Naive thymus-derived CD4-positive, alpha-beta T cell (primary cell): ENCODE results near the gene SGSM2. TPM values are rescaled to one million over a fixed set of nuclear protein-coding genes. Genes with fewer than 3 reads are reported as not detected.

Experiments used
- ATAC-seq: fragments of 150-1000 bp; cut with Tn5 transposase; 2 replicates; pipeline ENCODE4 v1.10.0; 2021; ENCODE audit warnings: mild to moderate bottlenecking, moderate library complexity
- CTCF ChIA-PET: fragments of 350-600 bp; sonication (Branson Sonifier 250); formaldehyde crosslinking; loops from one replicate; lab custom pipeline; 2021; ENCODE audit warnings: antibody characterized with exemption; lab: Charles Lee
- POLR2A ChIA-PET: fragments of 350-600 bp; sonication (Branson Sonifier 250); formaldehyde crosslinking; loops from one replicate; lab custom pipeline; 2021; ENCODE audit warnings: antibody characterized with exemption, inconsistent platforms; lab: Charles Lee
- DNase-seq, 9 donors: peaks; one replicate each; pipeline versions ENCODE4 v3.0.0 to v3.0.0-alpha.2; 2020 to 2022; ENCODE audit warnings: mixed read lengths in 1 of 9
- H3K27ac ChIP-seq: one replicate; pipeline ENCODE4 v1.7.0; 2013; ENCODE audit warnings: mild to moderate bottlenecking, low read depth, low read length, moderate library complexity
- H3K27me3 ChIP-seq, 2 donors: one replicate each; pipeline ENCODE4 v1.7.0; 2013; ENCODE audit warnings: low read length in 2 of 2, mild to moderate bottlenecking in 2 of 2, moderate library complexity in 2 of 2; ENCODE audit not compliant: control insufficient read depth in 2 of 2, insufficient read depth in 2 of 2
- H3K36me3 ChIP-seq, 3 experiments: 1 replicate in 2 of 3; 2 replicates in 1 of 3; pipeline ENCODE4 v1.7.0; 2013; ENCODE audit warnings: low read length in 3 of 3, mild to moderate bottlenecking in 3 of 3, moderate library complexity in 1 of 3; ENCODE audit not compliant: insufficient read depth in 3 of 3, control insufficient read depth in 2 of 3
- H3K4me1 ChIP-seq, 2 donors: one replicate each; pipeline ENCODE4 v1.7.0; 2013; ENCODE audit warnings: low read length in 2 of 2, mild to moderate bottlenecking in 2 of 2, moderate library complexity in 1 of 2; ENCODE audit not compliant: control insufficient read depth in 2 of 2, insufficient read depth in 2 of 2
- H3K4me3 ChIP-seq: 2 replicates; pipeline ENCODE4 v1.7.0; 2013; ENCODE audit warnings: mild to moderate bottlenecking, low read length
- H3K9me3 ChIP-seq, 3 experiments: 1 replicate in 2 of 3; 2 replicates in 1 of 3; pipeline ENCODE4 v1.7.0; 2013; ENCODE audit warnings: low read length in 3 of 3; ENCODE audit not compliant: control insufficient read depth in 2 of 3
- H3K27ac Mint-ChIP-seq, 9 donors: one replicate each; pipeline ENCODE4 v1.8.0; 2020 to 2022; ENCODE audit warnings: mixed read lengths in 9 of 9, mild to moderate bottlenecking in 8 of 9, moderate library complexity in 5 of 9, inconsistent platforms in 2 of 9
- H3K27me3 Mint-ChIP-seq, 5 donors: one replicate each; pipeline ENCODE4 v1.8.0; 2021 to 2022; ENCODE audit warnings: mixed read lengths in 5 of 5, mild to moderate bottlenecking in 1 of 5
- H3K36me3 Mint-ChIP-seq, 5 donors: one replicate each; pipeline ENCODE4 v1.8.0; 2020 to 2022; ENCODE audit warnings: mixed read lengths in 5 of 5, mild to moderate bottlenecking in 3 of 5, inconsistent platforms in 1 of 5
- H3K4me1 Mint-ChIP-seq, 7 donors: one replicate each; pipeline ENCODE4 v1.8.0; 2020 to 2022; ENCODE audit warnings: mixed read lengths in 7 of 7, mild to moderate bottlenecking in 3 of 7, inconsistent platforms in 1 of 7
- H3K4me3 Mint-ChIP-seq, 10 donors: one replicate each; pipeline ENCODE4 v1.8.0; 2020 to 2022; ENCODE audit warnings: mild to moderate bottlenecking in 10 of 10, mixed read lengths in 10 of 10, moderate library complexity in 6 of 10, inconsistent platforms in 2 of 10
- H3K9me3 Mint-ChIP-seq, 11 donors: one replicate each; pipeline ENCODE4 v1.8.0; 2020 to 2022; ENCODE audit warnings: mixed read lengths in 11 of 11, mild to moderate bottlenecking in 4 of 11, inconsistent platforms in 1 of 11, moderate library complexity in 1 of 11
- intact Hi-C, 2 donors: fragments of 100-400 bp; cut with micrococcal nuclease; formaldehyde crosslinking; loops; one replicate each; pipeline ENCODE4 v1.15.1; 2023
- polyA plus RNA-seq, 2 donors: library from polyadenylated mRNA; unstranded; fragments of 300-500 nt; fragmentation: Illumina TruSeq; gene quantifications; one replicate each; pipeline ENCODE4 v1.2.3, GENCODE V29; 2021
- total RNA-seq, 6 experiments: library from RNA in 5 of 6; stranded (reverse) in 5 of 6; gene quantifications; 1 replicate in 5 of 6; 2 replicates in 1 of 6; pipeline ENCODE4 v1.2.3 and lab custom pipeline; 2021 to 2026

The SGSM2 gene
- total and polyA plus RNA-seq, 7 experiments from 2014 or later, result 9.4 to 151 (median 118) TPM

GRCh38 chr17:2331303-2331702, 6.0 kb upstream of the SGSM2 start:
- Mint-ChIP-seq H3K27ac (no peak overlapping the region), H3K27me3 (no peaks in the 10 kb centered on the region), H3K4me1 (peaks cover 8 to 25% (median 17%) of the 10 kb centered on the region in 7 donors), H3K4me3 (no peak overlapping the region), H3K36me3 (peaks cover 6 to 32% (median 24%) of the 10 kb centered on the region in 5 donors), H3K9me3 (no peaks in the 10 kb centered on the region)
- Histone ChIP-seq H3K4me3 (no peak overlapping the region), H3K27me3 (no peaks in the 10 kb centered on the region), H3K9me3 (no peaks in the 10 kb centered on the region), H3K4me1 (peaks cover 6 to 11% of the 10 kb centered on the region in 2 donors), H3K27ac (no peak overlapping the region), H3K36me3 (peaks cover 36 to 82% (median 44%) of the 10 kb centered on the region in 3 experiments)
- intact Hi-C loops, result no loop called here
- ChIA-PET CTCF (interaction anchor here (1.4 kb wide), 1 partner anchor 51 kb away, joined by 5 read pairs; no protein-coding TSS in a partner anchor), POLR2A (interaction anchor here (1.0 kb wide), 1 partner anchor 12 kb away, joined by 4 read pairs; no protein-coding TSS in a partner anchor)
- no peak for ATAC-seq
- DNase-seq, result no peak

- Histone ChIP-seq H3K4me1 (peaks cover 10 to 13% of the 10 kb centered on the region in 2 donors), H3K27me3 (no peaks in the 10 kb centered on the region), H3K27ac (peak overlapping the region; percentile 92), H3K4me3 (peak overlapping the region; percentile 99), H3K36me3 (peaks cover 28 to 50% (median 32%) of the 10 kb centered on the region in 3 experiments), H3K9me3 (no peaks in the 10 kb centered on the region)
- Mint-ChIP-seq H3K36me3 (peaks cover 0 to 19% (median 11%) of the 10 kb centered on the region in 5 donors), H3K27me3 (no peaks in the 10 kb centered on the region), H3K4me3 (peak overlapping the region; percentile 97 to 99 (median 98)), H3K27ac (peak overlapping the region; percentile 88 to 98 (median 95)), H3K4me1 (peaks cover 8 to 35% (median 30%) of the 10 kb centered on the region in 7 donors), H3K9me3 (no peaks in the 10 kb centered on the region)
- DNase-seq (no peak), ATAC-seq (no peak)
- POLR2A ChIA-PET, result interaction anchor here (0.6 to 2.7 kb wide), 19 partner anchors 8 to 1405 kb away, joined by 3 to 21 read pairs (median 4); partner anchors contain the start of genes SMG6 and SRR
- CTCF ChIA-PET, result interaction anchor here (0.6 to 2.2 kb wide), 9 partner anchors 10 to 80 kb away, joined by 3 to 18 read pairs (median 5); partner anchors contain the start of genes SMG6 and SRR
- intact Hi-C loops, result loop anchor here (1.0 to 5.0 kb wide), 12 partner anchors 18 to 1927 kb away; partner anchors contain the start of genes MNT (in 2 of the 2), SMG6 (in 2 of the 2), SRR (in 2 of the 2) and ANKFY1 (in 1 of the 2)
These were observed 1.5 kb upstream of the SGSM2 start for GRCh38 chr17:2335726-2336214.

GRCh38 chr17:2336215-2336851, 968 bp upstream of the SGSM2 start, which contains the start of gene TSR1:
TSS of gene TSR1 (minus strand) at chr17:2336457. CDS start at chr17:2336427, 30 bp downstream.
- H3K4me3 ChIP-seq, result peak within 1 kb of the TSS; percentile 99
- peaks cover 23 to 50% (median 26%) of the 10 kb centered on the region in 3 experiments for H3K36me3 ChIP-seq
- no peaks in the 10 kb centered on the region for H3K9me3 Mint-ChIP-seq
- ChIA-PET CTCF (interaction anchor here (0.6 to 2.2 kb wide), 12 partner anchors 11 to 829 kb away, joined by 3 to 18 read pairs (median 4); partner anchors contain the start of genes SMG6 and SRR), POLR2A (interaction anchor here (0.6 to 2.7 kb wide), 23 partner anchors 9 to 1404 kb away, joined by 3 to 21 read pairs (median 4); partner anchors contain the start of genes SMG6 and SRR)
- H3K36me3 Mint-ChIP-seq, result peaks cover 0 to 19% (median 11%) of the 10 kb centered on the region in 5 donors
- ATAC-seq, result peak; percentile 91
- no peaks in the 10 kb centered on the region for H3K27me3 ChIP-seq
- peaks cover 10 to 13% of the 10 kb centered on the region in 2 donors for H3K4me1 ChIP-seq
- intact Hi-C loops, result loop anchor here (1.0 to 5.0 kb wide), 12 partner anchors 17 to 1926 kb away; partner anchors contain the start of genes MNT (in 2 of the 2), SMG6 (in 2 of the 2), SRR (in 2 of the 2) and ANKFY1 (in 1 of the 2)
- peaks cover 8 to 35% (median 28%) of the 10 kb centered on the region in 7 donors for H3K4me1 Mint-ChIP-seq
- H3K4me3 Mint-ChIP-seq, result peak within 1 kb of the TSS; percentile 97 to 99 (median 98)
- H3K9me3 ChIP-seq, result no peaks in the 10 kb centered on the region
- peak; percentile 78 to 91 (median 89) for DNase-seq
- H3K27ac Mint-ChIP-seq, result peak within 1 kb of the TSS; percentile 88 to 98 (median 95)
- H3K27ac ChIP-seq, result peak within 1 kb of the TSS; percentile 92
- no peaks in the 10 kb centered on the region for H3K27me3 Mint-ChIP-seq

GRCh38 chr17:2337544-2338314, 428 bp downstream of the SGSM2 start:
- peaks cover 0 to 21% (median 15%) of the 10 kb centered on the region in 5 donors for H3K36me3 Mint-ChIP-seq
- ChIA-PET POLR2A (interaction anchor here (0.6 to 2.7 kb wide), 9 partner anchors 8 to 1373 kb away, joined by 3 to 18 read pairs (median 6); partner anchors contain the start of genes PAFAH1B1, SMG6 and SRR), CTCF (interaction anchor here (1.2 kb wide), 1 partner anchor 15 kb away, joined by 4 read pairs; no protein-coding TSS in a partner anchor)
- no peaks in the 10 kb centered on the region for H3K9me3 ChIP-seq
- peaks cover 14 to 44% (median 17%) of the 10 kb centered on the region in 3 experiments for H3K36me3 ChIP-seq
- no peaks in the 10 kb centered on the region for H3K9me3 Mint-ChIP-seq
- ATAC-seq (peak; percentile 45), DNase-seq (peak; percentile 35 to 74 (median 43))
- no peaks in the 10 kb centered on the region for H3K27me3 ChIP-seq
- H3K4me3 Mint-ChIP-seq, result peak overlapping the region; percentile 87 to 99 (median 98)
- H3K27me3 Mint-ChIP-seq, result no peaks in the 10 kb centered on the region
- peak overlapping the region; percentile 61 for H3K4me3 ChIP-seq
- intact Hi-C loops, result loop anchor here (2.0 to 5.0 kb wide), 6 partner anchors 55 to 1925 kb away; partner anchors contain the start of genes ANKFY1 (in 1 of the 2), CLUH (in 1 of the 2) and MNT (in 1 of the 2)
- peak overlapping the region in 8 of 9 donors; percentile 79 to 94 (median 85) for H3K27ac Mint-ChIP-seq
- peaks cover 10 to 13% of the 10 kb centered on the region in 2 donors for H3K4me1 ChIP-seq
- H3K27ac ChIP-seq, result peak overlapping the region; percentile 92
- peaks cover 8 to 40% (median 28%) of the 10 kb centered on the region in 7 donors for H3K4me1 Mint-ChIP-seq

- intact Hi-C loops, result loop anchor here in 1 of 2 donors (5.0 kb wide), 2 partner anchors 121 to 1924 kb away; partner anchors contain the start of gene ANKFY1
- no peak for ATAC-seq
- peaks cover 0 to 21% (median 16%) of the 10 kb centered on the region in 5 donors for H3K36me3 Mint-ChIP-seq
- Histone ChIP-seq H3K4me1 (peaks cover 10 to 13% of the 10 kb centered on the region in 2 donors), H3K4me3 (peak overlapping the region; percentile 61), H3K27ac (peak overlapping the region; percentile 92), H3K36me3 (peaks cover 10 to 38% (median 12%) of the 10 kb centered on the region in 3 experiments), H3K27me3 (no peaks in the 10 kb centered on the region), H3K9me3 (no peaks in the 10 kb centered on the region)
- POLR2A ChIA-PET, result interaction anchor here (1.0 to 2.7 kb wide), 7 partner anchors 8 to 255 kb away, joined by 3 to 18 read pairs (median 4); partner anchors contain the start of genes PAFAH1B1, SMG6 and SRR
- H3K27ac Mint-ChIP-seq, result peak overlapping the region; percentile 69 to 94 (median 84)
- CTCF ChIA-PET, result interaction anchor here (1.2 kb wide), 1 partner anchor 14 kb away, joined by 4 read pairs; no protein-coding TSS in a partner anchor
- no peaks in the 10 kb centered on the region for H3K27me3 Mint-ChIP-seq
- peak overlapping the region; percentile 70 to 97 (median 87) for H3K4me3 Mint-ChIP-seq
- peak in 1 of 9 donors; percentile 7 for DNase-seq
- peaks cover 12 to 45% (median 29%) of the 10 kb centered on the region in 7 donors for H3K4me1 Mint-ChIP-seq
- H3K9me3 Mint-ChIP-seq, result no peaks in the 10 kb centered on the region
These were observed 985 bp downstream of the SGSM2 start for GRCh38 chr17:2338315-2338657.
